Activated gamma-delta T cell (primary cell): Measurements from ENCODE around the gene PUM2.
"Not testable (repeated sequence)": the region's sequence is repeated elsewhere in the genome, so short reads cannot be mapped to it uniquely, and the experiment has no call there.

ENCODE experiments used
- DNase-seq: peaks from one replicate; lab custom pipeline; 2025; lab: John Stamatoyannopoulos, UW

PUM2 gene

GRCh38 chr2:20369366-20369765 is 18.7 kb upstream of the PUM2 start:
- DNase-seq = no peak

DNA sequence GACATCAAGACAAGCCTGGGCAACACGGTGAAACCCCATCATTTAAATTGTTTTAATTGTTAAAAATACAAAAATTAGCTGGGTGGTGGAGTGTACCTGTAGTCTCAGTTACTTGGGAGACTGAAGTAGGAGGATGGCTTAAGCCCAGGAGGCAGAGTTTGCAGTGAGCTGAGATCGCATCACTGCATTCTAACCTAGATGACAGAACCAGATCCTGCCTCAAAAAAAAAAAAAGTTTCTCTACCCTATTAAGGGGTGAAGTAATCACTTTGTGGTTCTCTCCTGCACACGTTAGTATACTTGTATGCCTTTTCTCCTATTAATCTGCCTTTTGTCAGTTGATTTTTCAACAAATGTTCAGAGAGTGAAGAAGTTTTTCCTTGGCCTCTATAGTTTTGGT is 18.1 kb upstream of the PUM2 start:
- no peak for DNase-seq

DNA sequence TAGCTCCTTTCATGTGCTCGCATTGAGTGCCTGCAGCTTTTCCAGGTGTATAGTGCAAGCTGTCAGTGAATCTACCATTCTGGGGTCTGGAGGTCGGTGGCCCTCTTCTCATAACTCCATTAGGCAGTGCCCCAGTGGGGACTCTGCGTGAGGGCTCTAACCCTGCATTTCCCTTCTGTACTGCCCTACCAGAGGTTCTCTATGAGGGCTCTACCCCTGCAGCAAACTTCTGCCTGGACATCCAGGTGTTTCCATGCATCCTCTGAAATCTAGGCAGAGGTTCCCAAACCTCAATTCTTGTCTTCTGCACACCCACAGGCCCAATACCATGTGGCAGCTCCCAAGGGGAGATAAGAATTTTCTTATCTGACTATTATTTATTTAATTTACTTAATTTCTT is 17.3 kb upstream of the PUM2 start:
- not testable (repeated sequence) for DNase-seq

DNA sequence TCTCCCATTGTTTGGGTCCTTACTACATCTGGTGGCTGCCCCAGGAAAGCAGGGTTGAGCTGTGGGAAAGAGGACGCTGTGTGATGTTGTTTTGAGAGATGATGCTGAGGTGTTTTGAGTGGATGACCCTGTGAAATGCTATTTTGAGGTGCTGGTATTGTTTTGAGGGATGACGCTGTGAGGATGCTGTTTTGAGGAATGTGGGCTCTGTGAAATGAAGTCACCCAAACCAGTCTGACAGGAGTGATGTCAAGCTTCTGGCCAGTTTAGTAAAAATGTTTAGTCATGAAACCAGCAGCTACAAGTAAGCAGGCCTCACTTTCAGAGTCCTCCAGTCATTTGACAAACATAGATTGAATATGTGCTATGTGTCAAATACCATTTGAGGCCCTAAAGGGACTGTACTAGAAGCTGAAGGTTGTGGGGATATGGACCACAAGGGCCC is 16.1 kb upstream of the PUM2 start:
- DNase-seq = no peak

- DNase-seq = no peak
Measured at GRCh38 chr2:20365249-20365817, 14.7 kb upstream of the PUM2 start.

DNA sequence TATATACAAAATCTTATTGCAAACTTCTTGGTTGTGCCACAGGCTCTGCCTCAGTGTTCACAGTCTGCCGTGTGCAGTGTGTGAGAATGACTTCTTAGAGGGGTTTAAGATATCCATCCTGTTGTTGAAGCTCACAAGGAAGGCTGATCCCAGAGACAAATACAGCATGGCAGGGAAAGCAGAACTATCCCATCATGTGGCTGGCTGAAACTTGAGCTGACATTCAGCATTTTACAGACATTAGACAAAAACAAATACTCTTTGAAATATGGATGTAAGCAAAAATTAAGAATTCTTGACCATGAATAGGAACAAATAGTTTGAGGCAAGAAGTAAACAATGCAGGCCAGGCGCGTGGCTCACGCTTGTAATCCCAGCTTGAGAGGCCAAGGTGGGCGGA is 12.9 kb upstream of the PUM2 start:
- DNase-seq = no peak

GRCh38 chr2:20362701-20363435 is 12.2 kb upstream of the PUM2 start:
- no peak for DNase-seq

- DNase-seq = no peak
Measured at GRCh38 chr2:20361893-20362292, 11.2 kb upstream of the PUM2 start.

GRCh38 chr2:20359096-20359495 is 8.5 kb upstream of the PUM2 start:
- DNase-seq = no peak

DNA sequence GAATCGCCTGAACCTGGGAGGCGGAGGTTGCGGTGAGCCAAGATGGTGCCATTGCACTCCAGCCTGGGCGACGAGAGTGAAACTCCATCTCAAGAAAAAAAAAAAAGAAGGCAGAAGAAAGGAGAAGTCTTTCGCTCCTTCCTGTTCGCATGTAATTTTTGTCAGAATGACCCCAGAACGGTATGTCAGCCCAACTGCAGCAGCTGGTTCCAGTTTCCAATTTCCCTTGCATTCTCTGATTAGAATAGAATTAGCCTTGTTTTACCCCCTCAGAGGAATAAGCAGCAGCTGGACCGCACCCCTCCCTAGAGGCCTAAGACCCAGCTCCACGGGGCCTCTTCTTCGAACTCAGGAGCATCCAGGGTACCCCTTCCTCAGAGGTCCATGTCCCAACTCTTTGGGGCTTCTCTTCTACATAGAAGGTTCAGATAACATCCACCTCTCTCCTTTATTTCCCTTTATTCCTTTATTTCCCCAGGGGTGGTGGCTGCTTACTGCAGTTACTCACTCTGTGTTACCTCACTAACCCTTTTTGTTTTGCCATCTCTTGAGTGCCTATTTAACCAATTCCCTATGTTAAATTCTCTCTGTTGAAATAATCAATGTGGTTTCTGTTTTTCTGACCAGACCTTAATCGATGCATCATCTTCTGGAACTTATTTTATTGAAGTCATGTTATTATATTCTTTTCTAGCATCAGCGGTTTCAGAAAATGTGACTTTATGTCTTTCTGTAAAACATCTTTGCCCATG is 7.2 kb upstream of the PUM2 start:
- no peak for DNase-seq

GRCh38 chr2:20356042-20356441 is 5.4 kb upstream of the PUM2 start:
- DNase-seq = no peak

DNA sequence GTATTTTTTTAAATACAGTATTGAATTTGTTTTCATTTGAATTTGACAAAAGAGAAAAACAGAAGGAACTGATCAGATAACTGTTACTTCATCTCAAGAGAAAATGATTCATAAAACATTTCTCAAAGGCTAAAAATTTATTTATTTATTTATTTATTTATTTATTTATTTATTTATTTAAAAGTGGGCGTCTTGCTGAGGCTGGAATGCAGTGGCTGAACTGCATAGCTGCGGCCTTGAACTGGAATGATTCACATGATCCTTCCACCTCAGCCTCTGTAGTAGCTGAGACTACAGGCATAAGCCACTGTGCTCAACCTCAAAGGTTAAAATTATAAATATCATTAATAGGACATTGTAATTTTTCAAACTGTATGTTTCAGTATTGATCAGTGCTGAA is 4.5 kb upstream of the PUM2 start:
- DNase-seq = no peak

DNA sequence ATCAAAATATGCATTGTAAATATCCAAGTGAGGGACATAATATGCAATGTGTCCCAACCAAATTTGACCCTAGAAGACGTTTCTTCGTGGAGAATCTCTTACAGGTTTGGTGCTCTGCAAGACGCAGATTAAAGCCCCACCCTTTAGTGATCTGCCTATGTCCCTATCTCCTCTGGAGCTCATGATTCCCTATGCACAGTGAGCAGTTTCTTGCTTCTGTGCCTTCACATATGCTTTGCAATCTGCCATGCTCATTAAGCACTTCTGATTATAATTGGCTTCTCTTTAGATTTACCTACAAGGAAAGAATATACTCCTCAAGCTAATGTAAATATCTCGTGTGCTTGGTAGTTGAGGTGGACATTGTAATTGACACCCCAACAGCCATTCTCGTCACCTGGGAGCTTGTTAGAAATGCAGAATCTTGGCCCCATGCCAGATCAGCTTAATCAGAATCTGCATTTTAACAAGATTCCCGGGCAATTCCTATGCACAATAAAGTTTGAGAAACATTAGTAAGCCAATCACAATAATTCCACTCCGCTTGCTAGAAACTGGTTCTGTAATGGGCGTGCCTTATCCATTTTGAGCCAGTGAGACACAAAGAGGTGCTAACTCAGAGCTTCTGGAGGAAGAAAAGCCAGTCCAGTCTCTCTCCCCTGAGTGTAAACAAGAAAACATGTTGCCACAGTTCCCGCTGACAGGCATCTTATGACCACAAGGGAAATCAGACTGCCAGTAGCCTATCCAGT is 2.8 kb upstream of the PUM2 start:
- no peak for DNase-seq

GRCh38 chr2:20352581-20353216 is 2.1 kb upstream of the PUM2 start:
- DNase-seq = no peak

DNA sequence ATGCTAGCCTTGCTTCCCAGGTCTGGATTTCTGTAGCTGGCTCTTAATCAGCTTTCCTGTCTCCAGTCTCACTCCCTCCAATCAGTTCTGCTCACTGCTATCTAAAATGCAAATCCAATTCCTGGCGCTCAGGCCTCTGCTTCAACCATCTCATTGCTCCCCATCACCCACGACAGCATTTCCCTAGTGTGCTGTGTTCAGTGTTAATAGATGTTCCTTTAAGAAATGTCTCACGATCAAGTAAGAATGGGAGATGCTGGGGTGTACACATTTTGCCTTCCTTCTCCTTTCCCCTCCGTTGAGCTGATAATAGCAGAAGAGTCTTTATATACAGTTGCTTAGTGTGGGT is 1.6 kb upstream of the PUM2 start:
- DNase-seq = no peak

- DNase-seq = no peak
Measured at GRCh38 chr2:20351555-20352229, 1.0 kb upstream of the PUM2 start.

DNA sequence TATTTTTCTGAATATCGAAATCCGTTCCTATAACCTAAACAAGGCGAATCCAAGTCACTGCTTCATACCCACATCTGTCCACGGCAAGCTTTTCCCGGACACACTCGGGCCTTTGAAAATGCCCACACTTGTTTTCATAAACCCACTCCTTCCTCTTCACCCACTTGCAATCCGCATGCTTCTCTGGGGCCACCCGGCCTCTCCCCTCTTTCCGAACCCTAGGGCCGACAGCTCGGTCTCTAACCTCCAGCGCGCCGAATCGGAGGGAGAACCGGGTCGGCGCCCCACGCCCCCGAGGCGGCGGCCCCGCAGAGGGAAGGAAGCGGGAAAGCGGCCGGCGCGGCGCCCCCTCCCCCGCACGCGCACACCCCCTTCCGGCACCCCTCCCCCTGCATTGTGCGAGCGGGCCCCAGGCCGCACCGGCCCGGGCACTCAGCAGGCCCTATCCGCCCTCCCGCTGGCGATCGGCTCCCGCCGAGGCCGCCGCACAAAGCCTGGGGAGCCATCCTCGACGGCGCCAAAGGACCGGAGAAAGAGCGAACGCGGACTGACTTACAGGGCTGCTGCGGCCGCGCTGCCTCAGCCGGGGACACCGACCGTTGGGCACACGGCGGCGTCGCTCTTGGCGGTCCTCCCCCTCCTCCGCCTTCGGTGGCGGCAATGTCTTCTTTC is 467 bp downstream of the PUM2 start:
- DNase-seq = peak; percentile 58

- no peak for DNase-seq
Measured at GRCh38 chr2:20349513-20349921, 1.1 kb downstream of the PUM2 start.

GRCh38 chr2:20348542-20348941 is 2.1 kb downstream of the PUM2 start:
- no peak for DNase-seq

GRCh38 chr2:20346565-20347381 is 3.9 kb downstream of the PUM2 start:
- DNase-seq = no peak
